GM23248 (cell line): Measurements from ENCODE around the gene PLEK2. TPM values are rescaled to one million over a fixed set of nuclear protein-coding genes. Genes with fewer than 3 reads are reported as not detected.

Source experiments
- DNase-seq: peaks from one replicate; pipeline ENCODE4 v3.0.0-alpha.2; 2015
- H2AFZ ChIP-seq: fragments of 200-600 bp; sonication (generic); 2 replicates; pipeline ENCODE4 v1.6.1; 2016; ENCODE audit warnings: antibody characterized with exemption
- H3F3A ChIP-seq: fragments of 200-600 bp; sonication (generic); 2 replicates; pipeline ENCODE4 v1.6.1; 2016; ENCODE audit warnings: mild to moderate bottlenecking, antibody characterized with exemption, mixed run types; ENCODE audit not compliant: insufficient read depth
- H3K27ac ChIP-seq: fragments of 200-600 bp; sonication (generic); 2 replicates; pipeline ENCODE4 v1.5.1; 2016; ENCODE audit warnings: mild to moderate bottlenecking
- H3K27me3 ChIP-seq: fragments of 200-600 bp; sonication (generic); replicated peaks from 2 replicates; pipeline ENCODE4 v1.6.1; 2016; ENCODE audit warnings: mild to moderate bottlenecking; ENCODE audit not compliant: insufficient read depth
- H3K36me3 ChIP-seq: fragments of 200-600 bp; sonication (generic); 2 replicates; pipeline ENCODE4 v1.6.1; 2016; ENCODE audit warnings: low read depth, mild to moderate bottlenecking
- H3K4me1 ChIP-seq: fragments of 200-600 bp; sonication (generic); 2 replicates; pipeline ENCODE4 v1.6.1; 2016; ENCODE audit warnings: mild to moderate bottlenecking; ENCODE audit not compliant: insufficient read depth
- H3K4me2 ChIP-seq: fragments of 200-600 bp; sonication (generic); one replicate; pipeline ENCODE4 v1.6.1; 2016; ENCODE audit warnings: mild to moderate bottlenecking; ENCODE audit not compliant: unreplicated experiment
- H3K4me3 ChIP-seq: fragments of 200-600 bp; sonication (generic); 2 replicates; pipeline ENCODE4 v1.5.1; 2016; ENCODE audit warnings: mild to moderate bottlenecking
- H3K79me2 ChIP-seq: fragments of 200-600 bp; sonication (generic); 2 replicates; pipeline ENCODE4 v1.6.1; 2016; ENCODE audit warnings: mild to moderate bottlenecking; ENCODE audit not compliant: insufficient read depth
- H3K9ac ChIP-seq: fragments of 200-600 bp; sonication (generic); 2 replicates; pipeline ENCODE4 v1.6.1; 2016; ENCODE audit warnings: mild to moderate bottlenecking
- H3K9me2 ChIP-seq: fragments of 200-600 bp; sonication (generic); 2 replicates; pipeline ENCODE4 v1.6.1; 2016; ENCODE audit warnings: mixed run types, mild to moderate bottlenecking, moderate library complexity; ENCODE audit not compliant: insufficient read depth
- H3K9me3 ChIP-seq: fragments of 200-600 bp; sonication (generic); one replicate; pipeline ENCODE4 v1.6.1; 2017; ENCODE audit warnings: low read depth
- H4K20me1 ChIP-seq: fragments of 200-600 bp; sonication (generic); 2 replicates; pipeline ENCODE4 v1.6.0; 2016; ENCODE audit not compliant: insufficient read depth
- EZH2 ChIP-seq: fragments of 200-600 bp; sonication (generic); IDR thresholded peaks from 2 replicates; pipeline ENCODE4 v1.6.1; 2018; ENCODE audit warnings: antibody characterized with exemption, mild to moderate bottlenecking; ENCODE audit not compliant: insufficient read depth, poor library complexity, severe bottlenecking
- EZH2phosphoT487 ChIP-seq: fragments of 200-600 bp; sonication (generic); IDR thresholded peaks from 2 replicates; pipeline ENCODE4 v1.6.1; 2018; ENCODE audit warnings: antibody characterized with exemption, moderate library complexity, mild to moderate bottlenecking, low read depth; ENCODE audit not compliant: insufficient read depth
- WGBS, 2 experiments: methylation state at CpG; one replicate each; pipeline ENCODE4 v1.1.6; 2015 to 2017; ENCODE audit warnings: low lambda C conversion rate in 2 of 2, low coverage in 1 of 2; ENCODE audit errors: missing lambda C conversion rate in 2 of 2; 5-methylcytosine and 5-hydroxymethylcytosine counted together
- in situ Hi-C: fragments of 300-500 bp; cut with MboI; formaldehyde crosslinking; loops from 2 replicates; pipeline ENCODE4 v1.15.0; 2020
- polyA plus RNA-seq: library from polyadenylated mRNA; unstranded; fragments of >200 nt; fragmentation: Nextera tagmentation; extraction: Ambion mirVana; gene quantifications from 2 replicates; pipeline ENCODE4 v1.2.1, GENCODE V29; 2016
- total RNA-seq: library from RNA; depleted of rRNA; stranded (reverse); fragments of >200 nt; shearing (Covaris generic); gene quantifications from 2 replicates; pipeline ENCODE4 v1.2.3, GENCODE V29; 2014

PLEK2 gene
- total and polyA plus RNA-seq, 2 experiments from 2014 or later: 10.8 to 11.4 TPM

DNA sequence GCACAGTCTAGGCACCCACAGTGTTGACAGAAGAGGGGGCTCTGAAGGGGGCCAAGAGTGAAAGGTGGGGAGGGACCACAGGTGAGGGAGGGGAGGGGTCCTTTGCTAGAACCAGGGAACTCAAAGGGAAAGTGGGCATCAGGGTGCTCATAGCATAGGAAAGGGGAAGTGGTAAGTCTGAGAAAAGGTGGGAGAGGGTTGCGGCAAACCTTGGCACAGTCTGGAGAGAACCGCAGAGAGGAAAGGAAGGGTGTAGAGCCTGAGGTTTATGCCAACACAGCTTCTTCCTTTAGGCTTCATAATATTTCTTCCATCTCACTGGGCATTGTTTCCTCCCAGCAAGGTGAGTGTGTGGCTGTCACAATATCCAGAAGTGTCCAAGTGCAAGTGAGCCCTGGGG lies 11.5 kb upstream of the PLEK2 start:
- H3K9me2 ChIP-seq: no peaks in the 10 kb centered on the region
- H3K4me1 ChIP-seq: peaks cover 12% of the 10 kb centered on the region; the same call in 1 of the 2 replicates
- H3F3A ChIP-seq: no peaks in the 10 kb centered on the region
- H3K9me3 ChIP-seq: no peaks in the 10 kb centered on the region
- TF ChIP-seq EZH2phosphoT487 (no peak), EZH2 (no peak)
- no peaks in the 10 kb centered on the region for H3K36me3 ChIP-seq
- H3K27me3 ChIP-seq: no peaks in the 10 kb centered on the region
- H2AFZ ChIP-seq: no peak overlapping the region
- H3K79me2 ChIP-seq: no peaks in the 10 kb centered on the region
- in situ Hi-C loops: loop anchor here (10.0 kb wide), 1 partner anchor 141 kb away; no protein-coding TSS in a partner anchor
- H3K9ac ChIP-seq: no peak overlapping the region
- no peak for DNase-seq
- no peak overlapping the region for H3K4me3 ChIP-seq
- H4K20me1 ChIP-seq: no peaks in the 10 kb centered on the region
- H3K4me2 ChIP-seq: no peak overlapping the region
- 70 to 80% methylated on average over 2 of the region's 2 CpGs for WGBS, 2 experiments
- H3K27ac ChIP-seq: no peak overlapping the region

DNA sequence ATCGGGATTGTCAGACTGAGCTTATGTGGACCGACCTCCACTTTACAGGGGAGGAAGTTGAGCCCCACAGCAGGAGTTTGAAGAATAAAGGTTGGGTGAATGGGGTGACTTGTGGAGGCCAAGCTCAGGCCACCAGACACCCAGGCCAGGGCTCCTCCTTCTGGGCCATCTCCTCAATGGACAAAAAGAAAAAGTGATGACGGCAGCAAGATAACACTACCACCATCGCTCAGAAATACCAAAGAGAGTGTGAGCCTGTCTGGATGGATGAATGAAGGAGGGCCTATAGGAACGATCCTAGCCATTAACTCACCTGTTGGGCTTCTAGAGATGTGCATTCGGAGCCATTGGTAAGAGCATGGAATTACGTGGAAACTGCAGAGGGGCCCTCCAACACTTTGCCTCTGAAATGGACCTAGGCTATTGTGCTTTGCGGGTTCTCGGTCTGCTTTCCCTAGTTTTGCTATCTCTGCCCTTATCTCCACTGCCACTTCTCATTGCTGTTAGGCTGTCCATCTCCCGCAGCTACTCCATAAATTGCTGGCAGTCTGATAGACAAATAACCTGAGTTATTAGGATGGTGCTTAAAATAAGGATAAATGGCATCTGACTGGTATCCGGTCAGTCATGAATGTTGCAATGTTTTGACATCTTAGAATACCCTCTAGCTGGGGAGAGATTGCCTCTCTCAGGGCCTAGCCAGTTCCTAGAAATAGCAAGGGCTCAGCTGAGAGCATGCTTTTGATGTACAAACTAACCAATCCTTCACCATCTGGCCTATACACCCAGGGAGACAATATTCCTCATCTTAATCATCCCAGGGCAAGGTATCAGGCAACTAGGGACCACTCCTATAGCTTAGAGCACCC lies 9.6 kb upstream of the PLEK2 start:
- no peaks in the 10 kb centered on the region for H3K9me3 ChIP-seq
- H3K27me3 ChIP-seq: no peaks in the 10 kb centered on the region
- WGBS, 2 experiments: 87% methylated on average over 11 of the region's 11 CpGs
- H2AFZ ChIP-seq: no peak overlapping the region
- H3K27ac ChIP-seq: no peak overlapping the region
- DNase-seq: no peak
- no peak overlapping the region for H3K9ac ChIP-seq
- no peak overlapping the region for H3K4me2 ChIP-seq
- H3K79me2 ChIP-seq: no peaks in the 10 kb centered on the region
- no peaks in the 10 kb centered on the region for H3K9me2 ChIP-seq
- H3K4me3 ChIP-seq: no peak overlapping the region
- in situ Hi-C loops: loop anchor here (10.0 kb wide), 1 partner anchor 143 kb away; no protein-coding TSS in a partner anchor
- H4K20me1 ChIP-seq: no peaks in the 10 kb centered on the region
- no peaks in the 10 kb centered on the region for H3K36me3 ChIP-seq
- TF ChIP-seq EZH2 (no peak), EZH2phosphoT487 (no peak)
- H3K4me1 ChIP-seq: peaks cover 5% of the 10 kb centered on the region; the same call in 1 of the 2 replicates
- no peaks in the 10 kb centered on the region for H3F3A ChIP-seq

DNA sequence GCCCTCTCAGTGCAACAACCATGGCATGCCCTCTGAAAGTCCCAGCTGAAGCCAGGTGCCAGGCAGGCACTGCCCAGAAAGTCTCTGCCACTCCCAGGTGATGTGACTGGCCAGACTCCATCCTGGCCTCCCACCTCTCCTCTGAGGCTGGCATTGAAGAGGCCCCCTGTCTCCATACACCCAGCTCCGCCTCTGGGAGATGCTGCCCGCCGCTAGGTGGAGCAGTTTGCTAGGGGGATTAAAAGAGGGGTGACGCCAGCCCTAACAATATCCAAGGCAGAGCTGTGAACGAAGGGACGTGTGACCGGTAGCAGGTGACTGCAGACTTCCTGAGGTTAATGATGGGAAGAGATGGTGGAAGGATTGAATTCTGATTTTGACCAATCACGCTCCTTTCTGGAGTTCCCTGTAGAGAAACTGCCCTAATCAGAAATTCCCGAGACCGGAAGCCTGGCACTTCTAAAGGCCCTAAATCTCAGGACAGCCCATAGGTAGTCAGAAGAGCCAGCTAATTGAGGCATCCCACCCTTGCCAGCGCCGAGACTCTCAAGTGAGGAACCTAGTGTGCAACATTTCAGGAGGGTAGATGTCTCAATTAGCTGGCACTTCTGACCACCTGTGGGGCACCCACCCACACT lies 8.3 kb upstream of the PLEK2 start:
- no peaks in the 10 kb centered on the region for H3K27me3 ChIP-seq
- DNase-seq: no peak
- peaks cover 5% of the 10 kb centered on the region; the same call in 1 of the 2 replicates for H3K4me1 ChIP-seq
- no peaks in the 10 kb centered on the region for H4K20me1 ChIP-seq
- no peaks in the 10 kb centered on the region for H3K9me3 ChIP-seq
- no peak overlapping the region for H3K27ac ChIP-seq
- H3K9ac ChIP-seq: no peak overlapping the region
- no peak overlapping the region for H3K4me3 ChIP-seq
- in situ Hi-C loops: loop anchor here (10.0 kb wide), 1 partner anchor 145 kb away; no protein-coding TSS in a partner anchor
- no peaks in the 10 kb centered on the region for H3K9me2 ChIP-seq
- no peaks in the 10 kb centered on the region for H3K79me2 ChIP-seq
- 82 to 84% methylated on average over 12 of the region's 12 CpGs for WGBS, 2 experiments
- no peaks in the 10 kb centered on the region for H3K36me3 ChIP-seq
- no peak overlapping the region for H3K4me2 ChIP-seq
- H3F3A ChIP-seq: no peaks in the 10 kb centered on the region
- TF ChIP-seq EZH2phosphoT487: no peak
- no peak for TF ChIP-seq EZH2
- H2AFZ ChIP-seq: no peak overlapping the region

DNA sequence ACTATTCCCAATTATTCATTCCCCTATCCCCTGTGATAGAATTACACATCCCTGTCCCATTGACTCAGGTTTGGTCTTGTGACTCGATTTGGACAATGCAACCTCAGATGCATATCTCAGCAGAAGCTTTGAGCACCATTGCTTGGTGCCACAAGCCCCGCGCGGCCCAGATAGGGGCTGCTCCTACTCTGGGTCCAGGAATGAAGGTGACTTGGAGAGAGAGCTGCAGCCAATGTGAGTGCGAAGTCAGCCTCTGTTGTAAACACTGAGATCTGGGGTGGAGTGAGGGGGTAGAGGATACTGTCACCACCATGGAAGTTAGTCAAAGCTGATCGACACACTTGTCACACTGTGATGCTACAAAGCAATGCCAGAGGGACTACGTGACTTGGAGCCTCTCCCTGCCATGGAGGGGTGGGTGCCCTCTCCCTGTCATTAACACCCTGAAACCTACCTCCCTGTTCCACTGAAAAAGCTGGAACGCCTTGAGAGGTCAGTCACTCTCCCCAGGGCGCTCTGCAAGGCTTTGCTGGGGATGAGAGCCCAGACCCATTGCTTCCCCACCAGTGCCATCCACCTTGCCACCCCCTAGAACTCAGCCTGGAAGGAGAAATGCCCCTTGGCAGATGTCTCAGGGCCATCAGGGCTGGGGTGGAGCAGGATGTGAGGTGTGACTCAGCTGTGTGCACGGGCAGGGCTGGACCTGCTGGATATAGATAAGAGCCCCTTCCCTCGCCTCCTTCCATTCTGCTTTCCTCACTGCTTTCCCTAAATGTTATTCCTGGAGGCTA lies 6.6 kb upstream of the PLEK2 start:
- no peak overlapping the region for H3K4me3 ChIP-seq
- H3K4me1 ChIP-seq: peaks cover 19% of the 10 kb centered on the region
- no peak overlapping the region for H3K27ac ChIP-seq
- DNase-seq: peak; percentile 60
- H3F3A ChIP-seq: peaks cover 12% of the 10 kb centered on the region
- no peak overlapping the region for H3K9ac ChIP-seq
- in situ Hi-C loops: no loop called here
- no peaks in the 10 kb centered on the region for H3K27me3 ChIP-seq
- H3K4me2 ChIP-seq: no peak overlapping the region
- H3K79me2 ChIP-seq: no peaks in the 10 kb centered on the region
- TF ChIP-seq EZH2phosphoT487 (no peak), EZH2 (no peak)
- no peaks in the 10 kb centered on the region for H3K9me3 ChIP-seq
- H3K9me2 ChIP-seq: no peaks in the 10 kb centered on the region
- H2AFZ ChIP-seq: peak overlapping the region; percentile 5; the same call in 1 of the 2 replicates
- H4K20me1 ChIP-seq: no peaks in the 10 kb centered on the region
- no peaks in the 10 kb centered on the region for H3K36me3 ChIP-seq
- 68 to 70% methylated on average over 11 of the region's 11 CpGs for WGBS, 2 experiments
